Activated naive CD4-positive, alpha-beta T cell (primary cell): Measurements from ENCODE around the gene ACER3.
A peak's percentile ranks its signal among the peaks of the same experiment; 100 is the strongest.
"Not testable (repeated sequence)": the region's sequence is repeated elsewhere in the genome, so short reads cannot be mapped to it uniquely, and the experiment has no call there.

Source experiments
- DNase-seq, 4 experiments: peaks; one replicate each; lab custom pipeline; 2025; lab: John Stamatoyannopoulos, UW

The ACER3 gene

DNA sequence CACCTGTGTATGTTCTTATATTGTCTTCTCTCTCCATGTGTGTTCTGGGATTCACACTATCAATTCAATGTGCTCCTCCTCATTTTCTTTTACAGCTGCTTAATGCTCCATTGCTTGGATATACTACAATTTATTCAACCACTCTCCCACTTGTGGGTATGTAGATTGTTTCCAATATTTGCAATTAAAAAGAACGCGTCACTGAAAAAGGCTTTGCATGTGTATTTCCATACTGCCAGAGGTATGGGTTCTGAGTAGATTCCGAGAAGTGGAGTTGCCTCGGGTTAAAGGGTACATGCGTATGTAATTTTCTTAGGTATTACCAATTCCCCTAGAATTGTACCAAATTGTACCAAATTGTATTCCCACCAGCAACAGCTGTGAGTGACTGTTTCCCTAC lies 199.1 kb downstream of the ACER3 start:
- DNase-seq, result no peak

DNA sequence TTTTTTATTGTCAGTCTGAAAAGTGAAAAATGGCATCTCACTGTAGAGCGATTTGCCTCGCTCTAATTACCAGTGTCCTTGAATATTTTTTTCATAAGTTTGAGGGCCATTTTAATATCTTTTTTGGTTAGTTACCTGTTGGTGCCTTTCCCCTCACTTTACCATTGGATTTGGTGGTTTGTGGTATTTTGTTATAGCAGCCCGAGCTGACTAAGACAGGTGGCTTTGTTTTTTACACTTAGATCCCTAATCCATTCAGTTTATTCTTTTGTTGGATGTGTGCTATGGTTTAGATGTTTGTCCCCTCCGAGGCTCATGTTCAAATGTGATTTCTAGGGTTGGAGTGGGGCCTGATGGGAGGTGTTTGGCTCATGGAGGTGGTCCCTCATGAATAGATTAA lies 199.5 kb downstream of the ACER3 start:
- DNase-seq, result no peak

DNA sequence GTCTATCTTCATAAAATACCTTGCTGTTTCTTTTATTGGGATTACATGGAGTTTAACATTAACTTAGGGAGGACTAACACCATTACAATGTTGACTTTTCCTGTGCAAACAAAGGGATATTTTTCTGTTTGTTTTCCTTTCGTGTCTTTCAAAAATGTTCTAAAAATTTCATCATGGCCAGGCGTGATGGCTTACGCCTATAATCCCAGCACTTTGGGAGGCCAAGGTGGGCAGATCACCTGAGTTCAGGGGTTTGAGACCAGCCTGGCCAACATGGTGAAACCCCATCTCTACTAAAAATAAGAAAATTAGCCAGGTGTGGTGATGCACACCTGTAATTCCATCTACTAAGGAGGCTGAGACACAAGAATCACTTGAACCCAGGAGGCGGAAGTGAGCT lies 200.5 kb downstream of the ACER3 start:
- DNase-seq, result not testable (repeated sequence)

DNA sequence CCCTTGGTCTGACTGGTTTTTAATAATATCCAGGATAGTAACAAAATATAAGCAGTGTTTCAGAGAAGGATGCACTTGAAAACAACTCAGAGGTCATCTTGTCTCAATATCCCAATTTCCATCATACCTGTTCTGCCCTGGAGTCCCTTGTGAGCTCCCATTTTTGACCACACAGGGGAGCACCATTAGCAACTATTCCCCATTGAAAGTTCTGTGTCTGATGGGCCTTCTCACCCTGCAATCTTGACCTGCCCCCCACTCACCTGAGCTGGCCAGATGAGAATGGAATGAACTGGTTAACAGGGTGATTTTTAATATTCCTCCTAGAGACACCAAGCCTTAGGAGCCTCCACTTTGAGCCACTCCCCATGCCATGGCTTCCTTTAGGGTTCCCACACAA lies 202.2 kb downstream of the ACER3 start:
- DNase-seq, result no peak

DNA sequence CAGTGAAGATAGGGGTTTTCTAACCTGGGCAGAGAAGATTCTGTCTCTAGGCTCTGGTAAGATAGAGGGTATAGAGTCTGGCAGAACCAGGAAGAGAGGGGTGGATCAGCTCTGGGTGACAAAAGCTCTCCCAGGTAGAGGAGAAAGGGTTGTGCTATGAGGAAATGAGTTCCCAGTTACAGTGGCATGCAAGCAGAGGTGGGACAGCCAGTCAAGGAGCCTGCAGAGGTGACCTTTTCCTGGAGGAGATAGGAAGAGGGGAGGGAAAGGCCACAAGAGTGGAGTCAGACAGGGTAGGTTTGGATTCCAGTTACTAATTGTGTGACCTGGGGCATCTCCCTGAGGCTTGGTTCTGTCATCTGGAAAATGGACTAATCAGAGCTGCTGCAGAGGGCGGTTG lies 202.7 kb downstream of the ACER3 start:
- no peak for DNase-seq

DNA sequence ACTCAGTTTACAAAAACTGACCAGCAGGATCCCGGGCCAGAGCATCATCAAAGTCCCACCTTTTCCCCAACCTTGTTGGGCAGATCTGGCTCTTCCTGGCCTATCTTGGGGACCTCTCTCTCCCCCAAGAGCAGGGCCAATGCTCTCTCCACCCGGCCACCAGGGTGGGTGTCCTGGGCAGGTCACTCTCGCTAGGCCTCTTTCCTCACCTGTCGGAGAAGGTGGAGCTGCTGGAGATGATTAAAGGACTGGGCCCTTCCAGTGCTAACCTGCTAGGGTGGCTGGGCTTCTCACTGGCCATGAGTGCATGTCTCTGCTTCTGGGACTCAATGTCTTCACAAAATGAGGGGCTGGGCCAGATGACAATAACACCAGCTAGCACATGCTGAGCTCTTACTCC lies 203.1 kb downstream of the ACER3 start:
- no peak for DNase-seq

DNA sequence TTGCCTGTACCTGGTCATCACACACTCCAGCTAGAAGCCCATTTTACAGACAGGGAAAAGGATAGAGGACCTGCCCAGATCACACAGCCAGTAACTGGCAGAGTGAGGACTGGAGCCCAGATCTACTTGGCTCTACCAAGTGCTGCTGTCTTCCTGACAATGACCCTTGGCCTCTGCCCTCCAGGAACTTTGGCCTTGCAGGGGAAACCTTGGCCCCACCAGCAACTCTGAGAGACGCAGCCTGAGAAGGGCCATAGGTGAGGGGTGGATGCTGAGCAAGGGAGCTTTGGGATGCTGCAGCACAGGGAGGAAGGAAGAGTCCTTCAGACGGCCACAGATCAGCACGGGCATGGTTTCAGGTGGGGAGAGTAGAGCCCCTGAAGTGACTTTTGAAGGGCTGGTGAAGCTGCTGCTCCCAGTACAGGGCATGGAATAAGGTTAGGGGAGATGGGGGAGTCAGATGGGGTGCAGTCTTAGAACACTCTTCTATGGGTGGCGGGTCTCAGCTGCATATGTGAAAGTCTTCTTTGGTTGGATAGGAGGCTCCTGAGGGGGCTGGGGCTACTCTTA lies 204.0 kb downstream of the ACER3 start:
- DNase-seq, result no peak

DNA sequence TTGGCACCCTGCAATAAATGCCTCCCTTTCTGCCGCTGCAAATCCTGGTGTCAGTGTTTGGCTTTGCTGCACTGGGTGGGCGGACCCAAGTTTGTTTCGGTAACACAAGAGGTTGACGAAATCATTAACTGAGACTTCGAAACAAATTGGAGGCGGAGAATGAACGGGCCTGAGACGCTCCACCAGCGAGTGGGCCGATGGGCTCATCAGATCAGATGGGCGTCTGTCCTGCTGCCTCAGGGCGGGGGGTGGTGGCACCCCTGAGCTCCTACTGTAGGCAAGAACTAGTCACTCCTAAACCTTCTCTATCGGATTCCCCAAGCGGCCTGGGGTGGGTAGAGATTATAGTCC lies 205.1 kb downstream of the ACER3 start:
- no peak for DNase-seq

DNA sequence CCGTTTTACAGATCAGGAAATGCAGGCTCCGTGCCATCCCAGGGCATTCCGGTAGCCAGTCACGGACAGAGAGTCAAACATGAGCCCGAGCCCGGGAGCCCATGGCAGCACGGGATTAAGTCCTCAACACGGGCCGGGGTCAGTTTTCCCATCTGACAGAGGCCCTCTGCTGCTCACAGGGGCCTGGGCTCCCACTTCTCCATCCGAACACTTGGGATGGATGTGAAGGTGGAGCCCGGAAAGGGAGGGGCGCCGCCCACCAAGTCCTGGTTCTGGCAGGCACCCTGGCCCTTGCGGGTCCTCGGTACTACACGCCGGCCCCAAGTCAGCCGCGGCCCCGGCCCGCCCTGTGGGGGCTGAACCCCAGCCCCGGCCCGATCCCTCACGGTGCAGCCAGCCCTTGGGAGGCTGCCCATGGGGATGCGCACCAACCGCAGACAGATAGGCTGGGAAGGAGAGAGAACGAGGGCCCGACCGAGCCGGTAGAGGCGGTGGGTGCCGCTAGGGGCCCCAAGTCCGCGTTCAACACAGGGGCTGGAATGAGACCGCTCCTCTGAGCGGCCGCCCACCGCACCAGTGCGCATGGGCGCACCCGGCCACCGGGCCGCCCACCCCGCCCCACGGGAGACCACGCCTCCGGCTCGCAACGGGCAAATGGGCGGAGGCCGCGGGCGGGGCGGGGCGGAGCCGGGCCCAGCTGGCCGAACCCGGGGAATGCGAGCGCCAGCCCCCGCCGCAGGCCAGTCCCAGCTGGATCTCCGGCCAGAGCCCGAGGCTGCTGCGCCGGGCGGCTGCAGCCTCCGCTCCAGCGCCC lies 205.7 kb downstream of the ACER3 start, which contains the start of gene CAPN5:
Gene CAPN5, plus strand, starts transcription at position 743 of the 814 bp plus-strand sequence. CDS start 17,916 bp downstream, outside the sequence.
- DNase-seq, result peak; percentile 41 to 86 (median 62)

DNA sequence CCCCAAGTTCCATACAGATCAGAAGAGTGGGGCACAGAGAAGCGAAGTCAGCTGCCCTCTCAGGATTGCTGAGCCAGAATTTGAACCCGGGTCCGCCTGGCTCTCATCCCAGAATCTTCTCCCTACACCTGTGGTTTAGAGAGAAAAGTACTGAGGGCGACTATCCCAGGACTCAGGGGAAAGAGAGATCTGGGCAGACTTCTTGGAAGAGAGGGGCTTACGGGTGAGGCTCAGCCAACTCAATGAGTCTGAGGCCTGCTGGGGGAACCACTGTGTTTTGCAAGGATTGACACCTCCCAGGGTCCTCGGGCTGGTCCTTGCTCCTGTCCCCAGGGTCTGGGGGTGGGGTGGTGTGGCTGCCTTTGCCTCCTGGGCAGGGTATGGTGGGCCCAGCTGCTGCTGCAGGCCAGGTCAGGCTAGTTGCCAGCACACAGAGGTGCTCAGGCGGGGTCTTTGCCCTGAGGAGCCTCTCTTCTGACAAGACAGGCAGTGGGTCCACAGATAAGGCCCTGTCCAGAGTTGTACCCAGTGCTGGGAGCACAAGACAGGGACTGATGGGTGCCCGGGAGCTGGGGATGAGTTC lies 207.2 kb downstream of the ACER3 start:
- no peak for DNase-seq

DNA sequence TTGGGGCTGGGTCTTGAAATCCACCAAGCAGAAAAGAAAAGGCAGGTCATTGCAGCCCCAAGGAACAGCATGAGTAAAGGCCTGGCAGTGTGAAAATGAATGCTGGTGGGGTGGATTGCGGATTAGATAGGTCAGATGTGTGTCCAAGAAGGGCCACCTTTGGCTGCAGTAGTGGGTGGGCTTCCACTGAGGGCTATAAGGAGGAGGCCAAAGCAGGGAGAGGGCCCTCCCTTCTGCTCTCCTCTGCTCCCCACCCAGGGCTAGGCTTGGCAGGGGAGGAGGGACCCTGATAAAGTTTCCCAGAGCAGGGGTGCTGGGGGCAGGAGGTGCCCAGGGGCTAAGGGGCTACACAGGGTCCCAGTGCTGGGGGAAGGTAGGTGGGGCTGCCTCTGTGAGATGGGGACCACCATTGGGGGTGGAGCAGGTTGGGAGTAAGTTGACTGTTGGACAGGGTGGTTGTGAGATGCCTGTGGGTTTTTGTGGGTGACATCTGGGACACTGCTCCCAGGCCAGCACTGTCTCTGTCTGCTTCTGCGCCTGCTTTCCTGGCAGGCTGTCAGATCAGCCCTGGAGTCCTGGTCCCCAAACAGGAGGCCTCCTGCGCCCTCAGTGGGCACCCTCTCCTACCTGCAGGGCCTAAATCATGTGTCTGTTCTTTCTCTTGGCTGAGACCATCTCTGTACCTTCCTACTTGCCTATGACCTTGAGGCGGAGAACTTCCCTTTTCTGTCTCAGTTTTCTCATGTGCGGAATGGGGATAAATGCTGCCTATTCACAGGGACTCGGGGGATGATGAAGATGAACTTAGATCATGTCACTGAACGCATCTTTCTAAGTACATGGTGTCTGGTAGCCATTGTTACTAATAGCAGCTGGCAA lies 208.0 kb downstream of the ACER3 start:
- DNase-seq, result no peak

DNA sequence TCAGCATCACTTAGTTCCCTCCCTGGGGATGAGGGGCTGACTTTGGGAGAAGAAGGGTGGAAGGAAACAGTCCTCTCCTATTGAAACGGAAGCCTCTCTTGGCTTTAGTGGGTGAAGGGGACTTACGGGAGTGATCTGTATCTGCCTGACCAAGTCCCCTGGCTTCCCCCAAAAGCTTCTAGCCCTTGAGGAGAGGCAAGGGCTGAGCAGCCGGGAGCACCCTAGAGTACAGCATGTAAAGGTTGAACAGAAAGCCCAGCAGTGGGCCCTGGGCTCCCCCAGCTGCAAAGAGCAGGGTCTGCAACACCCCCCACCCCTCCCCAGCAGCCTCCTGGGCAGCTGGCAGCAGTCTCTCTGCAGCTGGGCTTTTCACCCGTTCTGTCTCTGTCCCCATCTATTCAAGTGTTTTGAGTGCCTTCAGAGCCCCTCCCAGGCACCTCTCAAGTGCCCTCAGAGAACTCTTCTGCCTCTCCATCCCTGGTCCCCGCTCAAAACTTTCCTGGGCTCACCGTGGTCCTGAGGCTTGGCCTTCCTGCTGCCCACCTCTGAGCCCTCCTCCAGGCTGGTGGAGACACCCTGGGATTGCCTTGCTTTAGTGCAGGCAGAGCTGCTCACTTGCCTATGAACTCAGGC lies 208.7 kb downstream of the ACER3 start:
- DNase-seq, result no peak

DNA sequence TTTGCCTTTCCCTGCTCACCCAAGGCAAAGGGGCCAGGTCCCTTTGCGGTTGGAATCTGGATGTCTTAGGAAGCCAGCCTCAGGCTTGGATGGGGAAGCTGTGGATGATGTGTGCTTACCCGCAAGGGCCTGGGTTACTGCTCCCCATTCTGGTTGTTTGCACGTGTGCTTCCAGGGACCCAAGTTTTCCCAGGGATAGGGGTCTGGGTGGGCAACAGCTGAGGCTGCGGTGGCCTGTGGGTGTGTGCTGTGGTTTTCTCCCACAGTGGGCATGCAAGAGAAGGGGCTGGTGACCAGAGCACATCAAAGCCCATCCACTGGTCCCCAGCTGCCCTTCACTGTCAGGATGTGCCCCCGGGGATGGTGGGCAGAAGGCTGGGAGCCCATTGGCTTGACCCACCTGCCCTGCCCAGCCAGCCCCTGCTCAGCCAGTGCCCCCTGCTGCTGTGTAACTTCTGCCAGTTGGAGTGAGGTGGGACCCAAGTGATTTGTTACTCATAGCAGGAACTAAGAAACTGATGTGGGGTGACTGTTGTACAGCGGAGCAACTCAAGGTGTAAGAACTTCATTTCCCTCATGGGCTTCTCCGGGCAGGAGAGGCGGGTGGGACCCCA lies 209.4 kb downstream of the ACER3 start:
- DNase-seq, result no peak

DNA sequence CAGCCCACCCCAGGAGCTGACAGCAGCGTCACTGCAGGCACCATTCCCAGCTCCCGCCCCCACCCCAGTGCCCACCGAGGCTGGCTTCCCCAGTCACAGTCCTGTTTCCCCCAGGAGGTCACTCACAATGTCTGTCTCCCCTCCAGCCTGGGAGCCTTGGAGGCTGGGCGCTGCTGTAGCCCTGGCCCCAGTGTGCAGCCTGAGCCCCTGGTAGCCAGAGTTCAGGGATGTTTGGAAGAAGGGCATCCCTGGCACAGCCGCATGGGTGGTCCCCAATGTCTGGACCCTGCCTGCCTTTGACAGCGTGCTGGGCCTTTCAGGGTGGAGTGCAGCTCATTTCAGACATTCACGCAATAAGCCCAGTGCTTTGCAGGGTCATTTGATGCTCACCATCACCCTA lies 210.4 kb downstream of the ACER3 start:
- no peak for DNase-seq

DNA sequence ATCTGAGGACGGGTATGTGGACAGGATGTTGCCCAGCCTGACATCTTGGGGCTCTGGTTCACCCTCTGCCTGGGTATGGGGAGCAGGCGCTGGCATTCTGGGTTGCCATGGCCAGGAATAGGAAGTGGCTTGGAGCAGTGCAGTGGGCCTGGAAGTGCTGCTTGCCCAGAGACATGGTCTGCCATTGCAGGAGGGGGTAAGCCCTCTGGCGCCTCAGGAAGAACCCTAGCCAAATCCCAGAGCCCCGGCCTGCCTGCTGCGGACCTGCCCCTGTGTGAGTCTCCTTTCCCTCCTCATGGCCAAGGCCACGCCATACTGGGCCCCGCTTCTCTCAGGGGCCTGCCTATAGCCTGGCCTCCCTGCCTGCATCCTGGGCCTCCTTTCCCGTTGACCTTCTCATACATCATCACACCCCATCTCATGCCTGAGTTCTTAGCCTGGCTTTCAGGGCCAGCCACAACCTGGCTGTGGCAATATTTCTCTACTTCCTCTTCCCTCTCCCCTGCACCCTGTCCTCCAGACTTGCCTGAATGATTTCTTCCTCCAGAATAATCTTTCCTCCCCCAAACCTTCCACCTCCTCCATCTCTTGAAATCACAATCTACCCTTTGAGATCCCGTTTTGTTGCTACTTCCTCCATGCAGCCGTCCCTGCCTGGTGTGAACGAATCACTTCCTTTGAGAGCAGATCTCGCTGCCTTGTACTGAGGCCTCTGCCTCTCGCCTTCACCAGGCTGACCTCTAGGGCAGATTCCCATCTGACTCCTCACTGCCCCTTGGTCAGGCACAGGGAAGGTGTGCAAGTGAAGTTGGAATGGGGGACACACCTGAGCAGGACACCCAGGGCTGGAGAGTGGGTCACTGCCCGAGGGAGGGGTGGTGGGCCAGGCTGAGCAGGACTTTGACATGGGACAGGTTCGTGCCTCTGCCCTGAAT lies 211.2 kb downstream of the ACER3 start:
- DNase-seq, result no peak

DNA sequence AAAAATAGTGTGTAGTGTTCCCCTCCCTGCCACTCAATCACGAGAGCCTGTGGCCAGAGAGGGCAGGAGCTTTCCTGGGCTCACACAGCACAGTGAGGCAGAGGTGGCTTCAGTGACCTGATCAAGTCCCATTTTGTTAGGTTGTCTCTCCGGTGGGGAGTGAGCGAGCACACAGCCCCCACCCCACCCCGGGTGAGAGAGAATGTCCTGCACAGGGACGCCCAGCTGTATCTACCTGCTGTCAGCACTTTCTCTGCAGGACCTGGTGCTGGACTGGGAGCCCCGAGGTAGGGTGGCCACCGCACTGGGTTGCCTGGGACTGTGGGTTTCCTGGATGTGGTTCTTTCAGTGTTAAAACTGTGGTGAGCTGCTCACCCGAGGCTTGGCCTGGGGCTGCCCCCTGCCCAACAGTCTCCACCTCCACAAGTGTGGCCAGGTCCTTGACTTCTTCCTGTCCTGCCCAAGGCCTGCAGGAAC lies 212.2 kb downstream of the ACER3 start:
- DNase-seq, result no peak

DNA sequence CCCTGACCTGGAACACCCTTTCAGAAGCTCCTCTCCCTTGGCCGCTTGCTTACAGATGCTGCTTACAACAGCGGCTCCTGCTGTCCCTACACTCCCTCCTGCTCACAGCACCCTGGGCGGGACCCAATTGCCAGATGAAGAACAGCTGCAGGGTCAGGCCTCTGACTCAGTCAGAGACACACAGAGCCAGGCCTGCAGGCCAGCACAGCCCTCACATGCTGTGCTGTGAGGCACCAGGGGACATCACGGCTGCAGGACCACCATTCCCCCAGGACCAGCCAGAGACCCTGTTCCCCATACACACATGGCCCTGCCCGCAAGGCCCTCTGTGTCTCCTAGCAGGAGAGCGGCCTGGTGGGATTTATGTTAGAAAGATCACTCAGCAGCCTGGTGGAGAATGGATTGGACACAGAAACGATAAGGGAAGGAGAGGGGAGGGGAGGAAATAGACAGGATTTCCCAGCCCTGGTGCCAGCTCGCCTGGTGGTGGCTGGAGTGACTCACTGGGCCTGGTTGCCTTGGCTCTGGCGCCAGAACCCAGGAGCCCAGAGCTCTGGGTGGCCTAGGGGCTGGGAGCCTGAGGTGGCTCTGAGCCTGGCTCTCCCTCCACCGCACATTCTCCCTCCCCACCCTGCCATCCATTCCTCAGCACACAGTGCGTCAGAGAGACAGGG lies 212.7 kb downstream of the ACER3 start:
- no peak for DNase-seq

DNA sequence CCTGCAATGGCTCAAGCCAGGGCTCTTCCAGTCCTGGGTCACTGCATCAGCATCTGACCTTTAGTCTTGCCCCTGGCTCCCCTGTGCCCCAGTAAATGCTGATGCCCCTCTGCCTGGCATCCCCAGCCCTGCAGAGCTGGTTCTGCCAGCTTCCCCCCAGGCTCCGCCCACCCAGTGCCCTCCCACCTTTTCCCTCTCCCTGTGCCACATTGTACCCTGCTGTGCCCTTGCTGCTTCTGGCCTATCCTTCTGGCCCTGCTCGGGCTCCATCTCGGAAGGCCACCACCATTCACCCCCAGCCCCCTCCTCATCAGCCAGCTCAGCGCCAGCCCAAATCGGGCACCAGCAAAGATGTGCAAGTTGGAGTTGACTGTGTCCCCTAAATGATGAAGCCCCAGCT lies 213.5 kb downstream of the ACER3 start:
- DNase-seq, result no peak

DNA sequence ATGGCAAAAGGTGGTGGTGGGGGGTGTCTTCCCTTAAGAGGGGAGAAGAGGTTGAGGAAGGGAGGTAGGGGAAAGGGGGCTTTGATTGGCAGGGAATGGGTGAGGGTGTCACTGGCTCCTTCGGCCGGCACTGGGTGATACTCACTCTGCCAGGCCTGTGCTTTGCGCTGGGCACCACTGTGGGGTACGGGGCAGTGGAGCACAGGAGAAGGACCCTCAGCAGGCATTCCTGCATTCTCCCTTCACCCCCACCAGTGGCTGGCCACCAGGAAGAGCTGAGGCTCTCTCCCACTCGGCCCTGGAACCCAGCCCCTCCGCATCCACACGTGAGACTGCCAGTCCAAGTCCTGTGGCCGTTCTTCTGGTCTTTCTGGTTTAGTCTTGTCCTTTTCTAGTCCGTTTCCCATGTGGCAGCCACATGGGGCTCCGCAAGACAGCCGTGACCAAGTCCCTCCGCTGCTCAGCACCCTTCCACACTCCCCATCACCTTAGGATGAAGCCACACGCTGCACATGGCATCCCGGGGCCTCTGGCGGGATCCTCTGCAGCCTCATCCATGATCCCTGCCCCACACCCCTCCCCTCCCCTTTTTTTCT lies 214.0 kb downstream of the ACER3 start:
- no peak for DNase-seq
